Measurements from ENCODE around the gene ZSCAN18. TPM values are rescaled to one million over a fixed set of nuclear protein-coding genes. Genes with fewer than 3 reads are reported as not detected.
"Not testable (repeated sequence)": the region's sequence is repeated elsewhere in the genome, so short reads cannot be mapped to it uniquely, and the experiment has no call there.

Gene ZSCAN18
- total RNA-seq (2014; rRNA removed; shearing (Covaris generic); ENCODE audit: low replicate concordance): 3.8 and 8.2 TPM in 2 replicates

DNA sequence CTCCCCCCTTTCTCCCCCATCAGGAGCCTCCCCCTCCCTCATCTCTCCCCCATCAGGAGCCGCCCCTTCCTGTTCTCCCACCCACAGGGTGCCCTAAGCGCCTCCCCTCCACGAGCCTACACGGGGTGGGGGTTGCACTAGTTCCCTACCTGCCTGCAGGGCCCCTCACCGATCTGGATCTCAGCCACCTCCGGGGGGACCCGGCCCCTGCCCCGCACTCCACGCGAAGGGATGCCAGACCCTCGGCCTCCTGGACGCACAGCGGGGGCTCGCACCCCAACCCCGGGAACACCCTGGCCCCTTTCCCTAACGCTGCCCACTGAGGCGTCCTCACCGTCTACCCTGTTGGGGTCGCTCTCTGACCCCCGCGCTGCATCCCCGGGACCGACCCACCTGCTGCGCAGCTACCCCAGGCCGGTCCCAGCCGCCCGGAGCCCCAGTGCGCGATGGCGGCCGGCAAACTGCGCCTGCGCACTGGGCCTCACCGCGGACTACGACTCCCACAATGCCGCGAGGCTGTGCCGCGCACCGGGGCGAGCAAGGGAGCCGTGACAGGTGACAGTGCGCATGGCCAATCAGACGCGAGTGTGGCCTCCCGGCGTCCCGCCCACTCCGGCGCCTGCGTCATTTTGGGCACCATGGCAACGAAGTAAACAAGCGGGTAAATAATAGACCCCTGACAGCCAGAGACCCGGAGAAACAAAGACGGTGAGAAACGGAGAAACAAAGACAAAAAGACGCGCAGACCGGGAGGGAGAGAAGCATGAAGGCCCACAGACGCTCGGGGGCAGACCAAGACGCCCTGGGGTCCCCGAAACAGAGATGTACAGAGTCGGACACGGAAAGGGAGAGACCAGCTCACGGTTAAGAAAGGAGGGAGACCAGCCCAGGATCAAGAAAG is at the start of gene ZSCAN18:
TSS of gene ZSCAN18 (minus strand) at position 451 of the 901 bp plus-strand sequence. CDS start 7,964 bp downstream, outside the sequence.
- Histone ChIP-seq H3K9me3 (peaks cover 9% of the 10 kb centered on the region), H3K36me3 (no peaks in the 10 kb centered on the region), H3K27me3 (no peaks in the 10 kb centered on the region), H3K4me3 (peak within 1 kb of the TSS; percentile 40)
- peak; percentile 64 for DNase-seq

DNA sequence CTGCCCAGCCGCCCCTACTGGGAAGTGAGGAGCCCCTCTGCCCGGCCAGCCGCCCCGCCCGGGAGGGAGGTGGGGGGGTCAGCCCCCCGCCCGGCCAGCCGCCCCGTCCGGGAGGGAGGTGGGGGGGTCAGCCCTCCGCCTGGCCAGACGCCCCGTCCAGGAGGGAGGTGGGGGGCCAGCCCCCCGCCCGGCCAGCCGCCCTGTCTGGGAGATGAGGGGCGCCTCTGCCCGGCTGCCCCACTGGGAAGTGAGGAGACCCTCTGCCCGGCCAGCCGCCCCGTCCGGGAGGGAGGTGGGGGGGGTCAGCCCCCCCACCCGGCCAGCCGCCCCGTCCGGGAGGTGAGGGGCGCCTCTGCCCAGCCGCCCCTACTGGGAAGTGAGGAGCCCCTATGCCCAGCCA is 49.4 kb upstream of the ZSCAN18 start:
- peaks cover 35% of the 10 kb centered on the region for H3K9me3 ChIP-seq
- H3K36me3 ChIP-seq, DNase-seq, H3K4me3 ChIP-seq, H3K27me3 ChIP-seq: not testable (repeated sequence)

DNA sequence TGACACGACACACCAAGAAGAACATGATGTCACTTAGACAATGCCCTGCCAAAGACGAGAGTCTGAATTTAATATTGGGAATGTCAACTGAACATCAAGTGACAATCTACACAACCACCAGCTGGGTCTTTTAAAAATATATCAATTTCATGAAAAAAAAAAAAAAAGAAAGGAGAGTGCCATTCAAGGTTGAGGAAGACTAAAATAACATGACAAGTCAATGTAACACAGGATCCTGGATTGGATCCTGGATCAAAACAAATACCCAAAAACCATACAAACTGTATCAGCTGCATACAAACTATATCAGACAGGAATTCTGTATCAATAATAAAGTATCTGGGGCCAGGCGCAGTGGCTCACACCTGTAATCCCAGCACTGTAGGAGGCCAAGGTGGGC is 47.8 kb upstream of the ZSCAN18 start:
- Histone ChIP-seq H3K4me3 (no peak overlapping the region), H3K9me3 (peaks cover 31% of the 10 kb centered on the region)

GRCh38 chr19:58134244-58134643 is 36.2 kb upstream of the ZSCAN18 start:
- Histone ChIP-seq H3K9me3 (peaks cover 58% of the 10 kb centered on the region), H3K4me3 (no peak overlapping the region), H3K36me3 (peaks cover 16% of the 10 kb centered on the region), H3K27me3 (no peaks in the 10 kb centered on the region)
- DNase-seq: no peak

More for the DNA sequence above, 47.8 kb upstream of the ZSCAN18 start:
- Histone ChIP-seq H3K27me3 (no peaks in the 10 kb centered on the region), H3K36me3 (peaks cover 7% of the 10 kb centered on the region)
- DNase-seq: no peak

DNA sequence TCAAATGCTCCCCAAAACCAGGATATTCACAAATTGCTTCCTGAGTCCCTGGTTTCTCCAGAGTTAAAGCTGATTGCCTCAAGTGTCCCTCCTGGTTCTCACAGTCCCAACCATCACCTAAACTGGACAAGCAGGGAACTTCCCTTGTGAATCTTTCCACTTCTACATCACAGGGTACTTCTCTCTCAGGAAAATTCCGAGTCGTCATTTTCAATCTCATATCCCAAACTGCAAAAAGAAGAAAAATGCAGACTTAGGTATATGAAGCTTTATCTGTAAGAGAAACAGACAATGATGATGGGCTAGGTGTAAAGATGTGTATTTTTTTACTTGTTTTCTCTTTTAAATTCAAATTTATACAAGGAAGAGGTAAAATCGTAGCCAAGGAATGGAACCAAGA is 31.3 kb upstream of the ZSCAN18 start:
- H3K27me3 ChIP-seq: no peaks in the 10 kb centered on the region
- H3K4me3 ChIP-seq: no peak overlapping the region
- peaks cover 69% of the 10 kb centered on the region for H3K9me3 ChIP-seq
- H3K36me3 ChIP-seq: peaks cover 30% of the 10 kb centered on the region
- no peak for DNase-seq

GRCh38 chr19:58128041-58128685 is 30.1 kb upstream of the ZSCAN18 start:
- Histone ChIP-seq H3K36me3 (peaks cover 30% of the 10 kb centered on the region), H3K9me3 (peaks cover 65% of the 10 kb centered on the region)

GRCh38 chr19:58123354-58123753 is 25.3 kb upstream of the ZSCAN18 start:
- peaks cover 11% of the 10 kb centered on the region for H3K36me3 ChIP-seq
- no peak overlapping the region for H3K4me3 ChIP-seq
- peaks cover 54% of the 10 kb centered on the region for H3K9me3 ChIP-seq
- DNase-seq: no peak
- no peaks in the 10 kb centered on the region for H3K27me3 ChIP-seq

More at GRCh38 chr19:58128041-58128685, 30.1 kb upstream of the ZSCAN18 start:
- H3K4me3 ChIP-seq: no peak overlapping the region
- no peaks in the 10 kb centered on the region for H3K27me3 ChIP-seq
- no peak for DNase-seq

DNA sequence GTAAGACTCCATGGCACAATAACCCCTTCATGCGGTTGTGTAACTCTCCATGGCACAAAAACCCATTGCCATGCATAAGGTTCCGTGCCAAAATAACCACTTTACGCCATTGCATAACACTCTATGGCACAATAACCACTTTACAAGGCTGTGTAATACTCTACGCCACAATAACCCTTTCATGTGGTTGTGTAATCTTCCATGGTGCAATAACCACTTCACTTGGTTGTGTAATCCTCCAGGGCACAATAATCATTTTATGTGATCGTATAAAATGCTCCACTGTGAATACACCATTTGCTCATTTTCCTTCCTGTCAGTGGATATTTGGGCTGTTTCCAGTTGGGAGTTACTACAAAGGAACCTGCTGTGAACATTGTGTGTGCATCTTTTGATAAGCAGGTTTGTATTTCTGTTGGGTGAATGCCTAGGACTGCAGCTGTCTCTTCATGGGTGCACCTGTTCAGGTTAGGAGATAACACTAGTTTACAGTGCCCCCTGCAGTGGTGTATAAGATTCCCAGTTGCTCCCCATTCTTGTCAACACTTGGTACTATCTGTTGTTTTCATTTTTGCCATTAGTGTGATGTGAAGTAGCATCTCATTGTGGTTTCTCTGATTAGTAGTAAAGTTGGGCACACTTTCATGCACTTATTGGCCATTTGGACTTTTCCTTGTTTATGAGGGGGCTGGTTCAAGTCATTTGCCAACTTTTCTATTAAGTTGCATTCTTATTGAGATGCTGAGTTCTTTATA is 21.1 kb upstream of the ZSCAN18 start:
- H3K4me3 ChIP-seq: no peak overlapping the region
- no peak for DNase-seq
- H3K9me3 ChIP-seq: peaks cover 31% of the 10 kb centered on the region
- H3K36me3 ChIP-seq: no peaks in the 10 kb centered on the region
- no peaks in the 10 kb centered on the region for H3K27me3 ChIP-seq

DNA sequence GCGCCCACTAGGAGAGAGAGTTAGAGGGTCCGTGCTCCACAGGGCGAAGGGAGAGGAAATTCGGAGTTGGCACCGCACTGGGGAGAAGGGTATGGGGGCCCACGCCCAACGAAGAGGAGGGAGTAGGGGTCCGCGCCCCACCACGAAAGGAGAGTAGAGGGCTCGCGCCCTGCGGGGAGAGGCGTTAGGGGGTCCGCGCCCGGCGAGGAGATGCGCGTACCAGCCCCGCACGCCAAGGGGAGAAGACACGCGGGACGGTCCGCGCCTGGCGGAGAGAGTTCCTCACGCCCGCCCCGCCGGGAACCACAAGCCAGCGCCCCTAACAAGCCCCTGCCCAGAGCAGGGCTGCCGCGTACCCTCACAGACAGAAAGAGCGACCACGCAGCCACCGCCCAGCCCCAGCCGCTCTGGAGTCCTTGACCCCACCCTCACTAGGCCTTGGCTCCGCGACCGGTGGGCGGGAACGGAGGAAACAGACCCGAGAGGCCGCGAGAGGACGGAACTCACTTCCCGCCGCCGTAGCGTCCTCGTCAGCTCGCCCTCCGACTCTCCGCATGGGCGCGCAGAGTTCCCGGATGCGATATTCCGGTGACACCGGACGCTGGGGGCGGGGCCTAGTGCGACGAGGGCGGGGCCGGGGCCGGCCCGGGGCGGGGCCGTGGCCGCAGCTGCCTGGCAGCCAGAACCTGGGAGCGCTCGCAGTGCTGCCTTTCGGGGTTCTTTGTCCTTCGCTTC is 20.0 kb upstream of the ZSCAN18 start:
- no peaks in the 10 kb centered on the region for H3K27me3 ChIP-seq
- H3K36me3 ChIP-seq: no peaks in the 10 kb centered on the region
- H3K9me3 ChIP-seq: peaks cover 27% of the 10 kb centered on the region
- DNase-seq: no peak
- H3K4me3 ChIP-seq: no peak overlapping the region

GRCh38 chr19:58108546-58108817 is 10.5 kb upstream of the ZSCAN18 start:
- Histone ChIP-seq H3K4me3 (no peak overlapping the region), H3K36me3 (no peaks in the 10 kb centered on the region), H3K9me3 (peaks cover 31% of the 10 kb centered on the region), H3K27me3 (no peaks in the 10 kb centered on the region)
- DNase-seq: no peak

GRCh38 chr19:58107778-58108545 is 9.9 kb upstream of the ZSCAN18 start:
- Histone ChIP-seq H3K9me3 (peaks cover 34% of the 10 kb centered on the region), H3K4me3 (no peak overlapping the region), H3K27me3 (no peaks in the 10 kb centered on the region), H3K36me3 (no peaks in the 10 kb centered on the region)
- no peak for DNase-seq

- Histone ChIP-seq H3K27me3 (no peaks in the 10 kb centered on the region), H3K9me3 (peaks cover 15% of the 10 kb centered on the region), H3K36me3 (no peaks in the 10 kb centered on the region), H3K4me3 (no peak overlapping the region; the same call in 1 of the 2 replicates)
- DNase-seq: no peak
These were observed 609 bp upstream of the ZSCAN18 start for GRCh38 chr19:58098682-58098998.

GRCh38 chr19:58097349-58097748 is 682 bp downstream of the ZSCAN18 start:
- no peak for DNase-seq
- no peaks in the 10 kb centered on the region for H3K36me3 ChIP-seq
- no peak overlapping the region for H3K4me3 ChIP-seq
- no peaks in the 10 kb centered on the region for H3K27me3 ChIP-seq
- H3K9me3 ChIP-seq: peaks cover 9% of the 10 kb centered on the region

DNA sequence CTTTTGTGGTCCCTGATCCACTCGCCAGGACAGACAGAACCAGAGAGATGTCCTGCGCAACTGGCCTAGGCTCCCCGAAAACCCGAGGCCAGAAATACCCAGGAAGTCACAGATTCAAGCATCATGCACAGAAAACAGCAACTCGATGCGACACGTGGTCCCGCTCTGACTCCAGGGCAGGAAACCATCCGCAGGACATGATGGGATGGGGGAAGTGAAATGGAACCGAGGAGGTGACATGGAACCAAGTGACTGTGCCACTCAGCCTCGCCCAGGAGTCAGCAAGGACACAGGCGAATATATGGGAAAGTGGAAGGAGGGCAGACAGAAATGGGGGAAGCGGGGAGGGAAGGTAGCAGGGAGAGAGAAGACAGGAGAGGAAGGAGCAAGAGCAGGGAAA is 1.1 kb downstream of the ZSCAN18 start:
- H3K9me3 ChIP-seq: peaks cover 9% of the 10 kb centered on the region
- no peak for DNase-seq
- no peaks in the 10 kb centered on the region for H3K36me3 ChIP-seq
- H3K4me3 ChIP-seq: no peak overlapping the region
- no peaks in the 10 kb centered on the region for H3K27me3 ChIP-seq

DNA sequence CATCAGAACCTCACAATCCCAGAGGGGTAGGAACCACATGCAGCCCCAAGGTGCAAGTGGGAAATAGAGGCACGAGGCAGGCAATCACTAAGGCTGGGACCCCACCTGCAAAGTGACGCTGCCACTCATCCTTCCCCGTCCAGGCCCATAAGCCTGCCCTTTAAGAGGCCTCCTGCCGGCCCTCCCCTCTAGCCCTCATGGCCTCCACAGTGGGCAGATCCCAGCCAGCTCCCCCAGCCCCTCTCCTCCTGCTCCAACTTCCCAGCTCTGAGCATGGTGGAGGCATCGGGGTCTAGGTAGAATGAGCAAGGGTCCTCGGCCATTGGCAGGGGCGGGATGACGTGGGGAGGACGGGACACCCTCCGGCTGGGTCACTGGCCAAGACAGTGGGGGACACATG is 2.7 kb downstream of the ZSCAN18 start:
- DNase-seq: no peak
- peaks cover 9% of the 10 kb centered on the region for H3K9me3 ChIP-seq
- H3K4me3 ChIP-seq: no peak overlapping the region
- no peaks in the 10 kb centered on the region for H3K36me3 ChIP-seq
- no peaks in the 10 kb centered on the region for H3K27me3 ChIP-seq

GRCh38 chr19:58093071-58093470 is 5.0 kb downstream of the ZSCAN18 start:
- H3K9me3 ChIP-seq: peaks cover 5% of the 10 kb centered on the region; the same call in 1 of the 2 replicates

More at GRCh38 chr19:58093071-58093470, 5.0 kb downstream of the ZSCAN18 start:
- no peaks in the 10 kb centered on the region for H3K36me3 ChIP-seq
- no peaks in the 10 kb centered on the region for H3K27me3 ChIP-seq
- no peak overlapping the region for H3K4me3 ChIP-seq
- no peak for DNase-seq

All from MG63 (cell line).